Mucosa of gallbladder (tissue), 1 donor: ENCODE data around the gene PRDM16. TPM values are rescaled to one million over a fixed set of nuclear protein-coding genes. Genes with fewer than 3 reads are reported as not detected.
"Not testable (repeated sequence)": the region's sequence is repeated elsewhere in the genome, so short reads cannot be mapped to it uniquely, and the experiment has no call there.

Experiments
- DNase-seq: peaks from one replicate; pipeline ENCODE4 v3.0.0-alpha.2; 2020; ENCODE audit warnings: low spot score
- total RNA-seq: library from RNA; stranded (reverse); gene quantifications from one replicate; pipeline ENCODE4 v1.2.1, GENCODE V29; 2021
- donor health status: DM: no; HTN: no; CAD: no.

Gene PRDM16
- total RNA-seq, 1 donor from 2014 or later, result 29.3 TPM

DNA sequence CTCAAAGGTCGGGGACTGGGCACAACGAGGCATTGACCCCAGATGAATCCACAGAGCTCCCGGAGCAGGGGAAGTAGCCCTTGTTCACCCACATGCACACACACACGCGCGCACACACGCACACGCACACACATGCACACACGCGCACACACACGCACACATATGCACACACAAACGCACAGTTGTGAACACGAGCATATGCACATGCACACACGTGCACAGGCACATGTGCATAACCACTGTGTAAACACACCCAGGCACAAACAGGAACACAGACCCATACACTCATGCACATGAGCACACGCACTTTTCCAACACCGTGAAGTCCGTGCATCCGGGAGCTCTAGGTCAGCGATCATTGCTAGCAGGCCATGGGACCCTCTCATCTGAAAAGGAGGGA is 208.6 kb downstream of the PRDM16 start:
- no peak for DNase-seq

DNA sequence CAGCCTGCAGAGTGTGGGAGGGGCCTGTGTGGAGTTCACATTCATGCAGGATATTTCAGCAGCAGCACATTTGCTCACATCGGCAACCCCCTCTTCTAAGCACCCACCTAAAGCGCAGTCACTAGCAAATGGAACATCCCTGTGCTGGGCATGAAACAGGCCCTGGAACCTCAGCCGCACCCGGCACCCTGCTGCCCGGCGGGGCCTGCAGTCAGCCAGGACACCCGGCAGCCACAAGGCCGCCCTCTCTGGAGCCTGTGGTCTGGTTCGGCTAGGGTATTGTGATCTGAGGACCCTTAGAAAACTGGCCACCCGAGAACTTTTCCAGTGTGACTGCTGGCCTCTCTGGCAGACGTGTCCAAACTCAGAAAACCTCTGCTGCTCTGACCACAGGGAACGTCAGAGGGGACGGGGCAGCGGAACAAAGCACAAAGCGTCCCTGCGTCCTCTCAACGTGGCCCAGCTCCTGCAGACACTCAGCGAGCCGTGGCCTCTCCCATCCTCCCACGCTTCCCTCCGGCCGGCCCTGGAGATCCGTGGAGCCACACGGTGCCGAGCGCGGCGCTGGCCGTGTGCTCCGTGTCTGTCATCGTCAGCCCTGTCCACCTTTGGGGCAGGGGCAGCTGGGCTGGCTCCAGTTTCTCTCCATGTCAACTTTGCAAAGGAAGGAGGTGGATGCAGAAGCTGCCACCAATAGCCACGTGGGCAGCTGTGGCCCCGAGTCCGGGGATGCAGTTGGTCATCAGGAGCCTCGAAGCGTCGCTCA is 209.6 kb downstream of the PRDM16 start:
- DNase-seq, result no peak

DNA sequence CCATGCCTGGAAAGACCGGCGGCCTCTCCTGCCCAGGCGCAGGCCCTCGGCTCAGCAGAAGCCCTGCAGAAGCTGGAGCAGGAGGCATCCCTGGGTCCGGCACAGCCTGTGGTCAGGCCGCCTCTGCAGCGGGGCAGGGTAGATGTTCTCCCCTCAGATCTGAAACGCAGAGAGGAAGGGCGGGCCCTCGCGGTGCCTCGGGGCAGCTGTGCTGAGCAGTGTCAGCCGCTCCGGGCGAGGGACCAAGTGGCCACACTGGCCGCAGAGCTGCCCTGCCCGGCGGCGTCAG is 210.1 kb downstream of the PRDM16 start:
- DNase-seq, result no peak

DNA sequence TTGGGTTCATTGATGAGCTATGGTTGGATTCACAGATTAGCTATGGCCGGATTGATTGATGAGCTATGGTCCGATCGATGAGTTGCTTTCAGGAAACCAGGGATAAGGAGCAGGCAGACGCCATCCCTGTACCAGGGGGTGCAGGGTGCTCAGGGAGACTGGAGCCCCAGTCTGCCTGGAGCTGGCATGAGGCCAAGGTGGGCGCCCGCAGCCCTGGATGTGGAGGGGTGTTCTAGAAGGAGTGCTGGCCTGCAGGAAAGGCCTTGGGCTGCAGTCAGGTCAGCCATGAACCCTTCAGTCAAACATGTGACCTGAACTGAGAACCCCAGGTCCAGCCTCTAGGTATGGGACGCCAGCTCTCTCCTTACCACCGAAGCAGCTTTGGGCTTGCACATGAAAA is 212.7 kb downstream of the PRDM16 start:
- no peak for DNase-seq

DNA sequence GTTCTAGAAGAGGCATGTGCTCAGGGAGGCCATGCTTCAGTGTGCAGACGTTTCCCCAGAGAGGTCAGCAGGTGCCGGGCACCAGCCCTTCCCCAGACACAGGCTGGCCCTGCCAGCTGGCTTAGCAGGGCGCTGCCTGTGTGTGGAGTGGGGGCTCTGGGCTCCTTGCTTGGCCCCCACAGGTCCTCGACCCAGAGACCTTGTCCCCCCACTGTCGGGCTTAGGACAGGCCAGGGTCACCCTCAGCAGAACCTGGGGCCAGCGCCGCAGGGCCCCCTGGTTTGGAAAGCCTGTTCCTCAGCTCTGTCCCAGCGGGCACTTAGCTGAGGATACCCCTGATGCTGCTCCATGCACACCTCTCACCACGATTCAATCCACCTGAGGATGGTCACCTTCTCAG is 213.2 kb downstream of the PRDM16 start:
- DNase-seq, result no peak

DNA sequence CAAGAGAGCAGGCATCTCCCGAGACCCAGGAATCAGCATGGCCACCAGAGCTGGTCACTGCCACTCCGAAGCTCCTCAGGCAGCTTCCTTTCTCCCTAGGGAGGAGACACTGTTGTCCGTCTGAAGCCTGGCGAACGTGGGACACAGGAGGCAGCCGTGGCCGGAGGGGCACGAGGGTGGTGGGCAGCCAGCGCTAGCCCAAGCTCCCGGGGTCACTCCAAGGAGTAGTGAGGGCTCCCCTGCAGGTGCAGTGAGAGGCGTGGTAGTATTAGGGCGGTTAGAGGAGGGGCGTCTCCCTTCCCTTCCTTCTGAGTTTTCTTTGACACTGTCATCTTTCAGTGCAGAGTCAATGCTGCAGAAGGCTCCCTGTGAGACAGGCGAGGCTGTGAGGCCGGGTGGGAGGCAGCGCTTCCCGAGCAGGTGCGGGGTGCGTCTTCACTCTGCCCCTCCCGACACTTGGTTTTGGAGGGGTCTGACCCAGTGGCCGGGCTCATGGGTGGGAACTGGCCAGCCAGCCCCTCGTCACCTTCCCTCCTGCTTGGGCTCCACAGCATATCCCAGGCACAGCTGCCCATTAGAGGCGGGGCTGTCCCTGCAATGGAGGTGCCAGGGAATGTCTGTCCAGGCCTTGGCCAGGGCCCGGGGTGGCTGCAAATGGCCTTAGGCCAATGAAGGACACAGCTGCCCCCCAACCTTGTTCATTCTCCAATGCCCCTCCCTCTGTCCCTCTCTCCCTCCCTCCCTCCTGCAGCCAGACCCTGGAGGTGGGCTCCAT is 213.8 kb downstream of the PRDM16 start:
- DNase-seq, result no peak

DNA sequence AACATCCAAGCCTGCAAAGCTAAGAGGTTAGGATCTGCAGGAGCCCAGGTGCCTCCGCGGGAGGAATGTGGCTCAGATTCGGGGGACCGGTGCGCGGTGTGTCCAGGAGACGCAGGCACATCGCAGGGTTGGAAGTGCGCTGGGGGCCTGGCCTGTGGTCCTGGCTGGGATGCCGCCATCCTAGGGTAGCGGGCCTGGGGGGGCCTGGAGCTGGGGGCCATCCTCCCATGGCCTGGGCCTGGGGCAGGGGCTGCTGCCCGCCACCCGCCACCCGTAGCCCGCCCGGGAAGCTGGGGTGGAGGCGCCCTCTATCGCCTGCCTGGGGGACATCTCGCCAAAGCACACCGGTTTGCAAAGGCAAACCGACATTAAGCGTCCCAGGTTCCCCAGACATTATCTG is 214.8 kb downstream of the PRDM16 start:
- no peak for DNase-seq

DNA sequence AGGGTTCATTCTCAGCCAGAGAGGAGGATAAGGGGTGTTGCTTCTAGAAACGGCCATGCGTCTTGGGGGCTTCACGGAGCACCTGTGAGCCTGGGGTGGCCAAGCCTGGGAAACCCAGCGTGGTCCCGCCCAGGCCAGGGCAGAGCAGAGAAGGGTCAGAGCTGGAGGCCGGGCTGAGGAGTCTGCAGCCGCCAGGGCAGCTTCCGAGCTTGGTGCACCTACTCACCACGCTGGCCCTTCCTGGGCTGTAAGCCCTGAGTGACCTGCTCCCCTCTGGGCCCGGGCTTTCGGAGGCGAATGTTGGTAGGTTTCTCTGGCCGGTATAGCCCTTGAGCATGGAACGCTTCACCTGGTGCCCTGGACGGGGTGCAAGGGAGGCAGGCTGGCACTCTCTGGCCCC is 215.7 kb downstream of the PRDM16 start:
- DNase-seq, result no peak

DNA sequence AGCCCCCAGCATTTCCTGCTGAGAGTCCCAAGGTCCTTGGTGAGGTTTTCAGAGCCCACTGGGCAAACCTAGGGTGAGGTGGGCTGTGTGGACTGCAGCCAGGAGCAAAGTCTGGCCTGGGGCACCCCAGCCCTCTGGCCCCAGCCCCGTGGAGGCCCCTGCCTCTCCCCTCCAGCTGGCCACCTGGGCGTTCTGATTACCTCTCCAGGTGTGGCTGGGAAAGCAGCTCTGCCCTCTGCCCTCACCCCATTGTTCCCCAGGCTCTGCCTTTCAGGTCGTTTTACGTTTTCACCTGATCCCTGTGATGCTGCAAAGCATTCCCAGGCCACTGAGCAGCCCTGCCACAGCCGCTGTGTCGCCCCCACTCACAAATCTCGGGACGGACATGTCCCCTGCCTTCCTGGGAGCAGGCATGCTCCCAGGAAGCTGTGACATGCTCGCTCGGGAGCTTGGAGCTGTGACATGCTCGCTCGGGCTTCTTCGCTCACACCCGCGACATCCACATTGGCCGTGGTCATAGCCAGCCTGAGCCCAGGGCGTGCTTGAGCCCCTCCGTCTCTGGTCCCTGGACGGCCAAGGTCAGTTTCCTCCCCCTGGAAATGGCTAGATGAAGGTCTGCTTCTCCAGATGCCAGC is 216.2 kb downstream of the PRDM16 start:
- no peak for DNase-seq

DNA sequence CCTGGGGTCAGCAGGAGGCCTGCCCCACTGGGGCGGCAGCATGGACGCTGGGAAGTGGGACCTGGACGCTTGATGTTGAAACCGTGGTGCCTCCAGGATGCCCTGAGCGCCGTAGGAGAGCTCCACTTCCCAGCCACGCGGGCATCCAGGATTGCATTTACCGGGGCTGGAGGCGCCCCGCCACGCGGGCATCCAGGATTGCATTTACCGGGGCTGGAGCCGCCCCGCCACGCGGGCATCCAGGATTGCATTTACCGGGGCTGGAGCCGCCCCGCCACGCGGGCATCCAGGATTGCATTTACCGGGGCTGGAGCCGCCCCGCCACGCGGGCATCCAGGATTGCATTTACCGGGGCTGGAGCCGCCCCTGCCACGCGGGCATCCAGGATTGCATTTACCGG is 218.1 kb downstream of the PRDM16 start:
- not testable (repeated sequence) for DNase-seq

DNA sequence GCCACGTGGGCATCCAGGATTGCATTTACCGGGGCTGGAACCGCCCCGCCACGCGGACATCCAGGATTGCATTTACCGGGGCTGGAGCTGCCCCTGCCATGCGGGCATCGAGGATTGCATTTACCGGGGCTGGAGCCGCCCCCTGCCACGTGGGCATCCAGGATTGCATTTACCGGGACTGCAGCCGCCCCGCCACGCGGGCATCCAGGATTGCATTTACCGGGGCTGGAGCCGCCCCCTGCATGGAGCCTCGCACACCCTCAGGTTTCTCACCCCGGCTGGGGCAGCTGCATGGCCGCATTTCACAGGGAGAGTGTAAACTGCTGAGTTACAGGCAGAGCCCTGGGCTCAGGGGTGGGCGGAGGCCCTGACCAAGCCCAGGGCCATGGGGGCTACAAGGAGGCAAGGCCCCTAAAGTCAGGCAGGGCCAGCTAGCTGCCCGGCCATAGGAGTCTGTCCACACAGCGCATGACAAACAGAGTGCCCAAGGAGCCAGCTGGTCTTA is 218.7 kb downstream of the PRDM16 start:
- no peak for DNase-seq

DNA sequence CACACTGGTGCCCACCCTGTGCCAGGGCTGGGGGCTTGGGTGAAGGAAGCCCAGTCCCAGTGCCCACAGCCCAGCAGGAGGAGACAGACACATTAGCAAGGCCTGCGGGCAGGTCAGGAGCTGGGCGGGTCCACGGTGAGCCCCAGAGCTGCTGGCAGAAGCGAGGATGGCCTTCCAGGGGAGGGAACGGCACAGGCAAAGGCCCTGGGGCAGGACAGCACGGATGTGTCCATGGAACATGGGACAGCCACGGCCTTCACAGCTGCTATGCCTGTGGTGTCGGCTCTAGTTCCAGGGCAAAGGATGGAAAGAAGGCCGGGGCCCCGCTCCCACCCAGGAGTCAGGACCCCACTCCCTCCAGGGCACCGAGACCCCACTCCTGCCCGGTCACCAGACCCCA is 220.5 kb downstream of the PRDM16 start:
- DNase-seq, result no peak

DNA sequence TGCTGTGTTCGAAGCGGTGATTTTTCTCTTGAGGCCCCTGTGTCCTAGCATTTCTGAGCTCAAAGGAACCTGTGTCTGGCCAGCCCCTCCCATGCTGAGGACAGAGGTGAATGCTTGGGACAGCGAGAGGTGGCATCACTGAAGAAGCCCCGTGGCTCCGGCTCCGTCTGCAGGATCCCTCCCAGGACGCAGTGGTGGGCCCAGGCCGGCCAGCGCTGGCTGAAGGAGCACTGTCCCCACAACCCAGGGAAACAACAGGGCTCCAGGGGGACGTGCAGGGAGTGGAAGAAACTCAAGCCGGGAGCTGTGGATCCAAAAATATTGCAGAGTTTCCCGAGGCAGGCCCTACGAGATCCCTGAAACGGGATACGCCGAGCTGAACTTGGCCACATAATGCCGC is 221.4 kb downstream of the PRDM16 start:
- no peak for DNase-seq

DNA sequence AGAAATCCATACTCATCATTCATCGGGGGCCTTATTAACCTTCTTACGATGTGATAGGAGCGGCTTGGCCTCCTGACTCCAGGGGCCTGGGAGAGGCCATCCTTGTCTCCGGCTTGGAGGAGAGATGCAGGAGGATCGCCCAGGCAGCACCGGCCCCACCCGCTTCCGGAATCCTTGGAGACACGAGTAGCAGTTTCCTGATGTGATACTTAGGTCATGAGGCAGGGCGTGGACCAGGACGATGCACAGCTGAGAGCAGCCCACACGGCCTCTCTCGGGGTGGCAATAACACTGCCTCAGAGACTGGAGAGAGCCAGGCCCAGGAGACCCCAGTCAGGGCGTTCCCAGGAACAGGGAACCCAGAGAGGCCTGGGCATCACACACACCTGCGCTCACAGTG is 221.9 kb downstream of the PRDM16 start:
- DNase-seq, result no peak

DNA sequence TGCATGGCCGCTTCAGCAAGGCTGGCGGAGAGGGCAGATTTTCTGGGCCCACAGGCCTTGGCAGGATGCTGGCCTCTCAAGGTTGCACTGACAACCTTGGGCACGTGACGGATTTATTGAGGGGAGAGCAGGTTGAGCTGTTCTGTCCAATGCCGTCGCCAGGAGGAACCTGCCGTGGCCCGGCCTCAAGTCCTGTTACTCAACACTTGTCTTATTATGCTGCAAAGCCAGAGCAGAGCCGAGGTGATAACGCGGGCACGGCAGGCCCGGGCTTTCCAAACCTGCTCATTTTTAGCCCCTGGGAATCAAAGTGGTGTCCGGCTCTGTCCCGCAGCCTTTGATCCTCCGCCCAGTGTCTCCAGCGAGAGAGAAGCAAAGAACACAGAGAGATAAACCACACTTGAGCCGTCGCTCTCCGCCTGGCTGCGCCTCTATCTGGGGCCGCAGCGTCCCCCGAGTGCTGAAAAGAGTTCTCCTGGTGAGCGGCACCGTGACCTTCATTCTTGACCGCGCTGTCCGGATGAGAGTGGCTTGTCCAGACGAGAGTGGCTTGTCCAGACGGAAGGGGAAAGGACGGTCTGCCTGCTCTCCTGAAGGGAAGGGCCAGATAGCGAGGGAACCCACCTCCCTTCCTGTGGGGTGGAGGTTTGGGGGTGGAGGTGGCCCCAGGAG is 223.2 kb downstream of the PRDM16 start:
- DNase-seq, result no peak

DNA sequence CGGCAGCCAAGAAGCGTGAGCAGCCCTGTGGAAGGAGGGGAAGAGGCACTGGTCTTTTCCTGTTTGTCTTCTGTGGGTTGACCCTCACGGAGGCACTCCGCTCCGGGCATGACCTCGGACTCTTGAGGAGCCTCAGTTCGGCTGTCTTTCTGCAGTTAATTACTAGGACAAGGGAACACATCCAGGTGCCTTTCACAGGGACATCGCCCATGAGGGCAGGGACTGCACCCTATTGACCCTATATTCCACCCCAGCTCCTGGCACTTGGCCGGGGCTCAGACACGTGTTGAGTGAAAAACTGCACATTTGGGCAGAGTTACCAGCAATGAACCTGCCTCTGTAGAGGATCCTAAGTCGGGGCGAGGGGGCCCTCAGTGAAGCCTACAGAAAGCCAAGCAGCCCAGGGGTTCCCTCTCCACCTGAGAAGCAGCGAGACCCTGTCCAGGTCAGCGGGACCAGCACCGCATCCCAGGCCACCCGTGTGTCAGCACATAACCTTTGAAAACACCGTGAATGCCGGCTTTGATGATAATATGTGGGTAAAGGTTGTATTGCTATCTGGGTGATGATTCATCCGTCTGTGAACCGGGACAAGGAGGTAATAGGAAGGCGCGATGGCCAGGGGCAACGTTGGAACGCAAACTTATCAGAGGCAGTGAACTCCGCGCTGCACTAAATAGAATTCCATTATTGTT is 224.0 kb downstream of the PRDM16 start:
- DNase-seq, result peak; percentile 27

DNA sequence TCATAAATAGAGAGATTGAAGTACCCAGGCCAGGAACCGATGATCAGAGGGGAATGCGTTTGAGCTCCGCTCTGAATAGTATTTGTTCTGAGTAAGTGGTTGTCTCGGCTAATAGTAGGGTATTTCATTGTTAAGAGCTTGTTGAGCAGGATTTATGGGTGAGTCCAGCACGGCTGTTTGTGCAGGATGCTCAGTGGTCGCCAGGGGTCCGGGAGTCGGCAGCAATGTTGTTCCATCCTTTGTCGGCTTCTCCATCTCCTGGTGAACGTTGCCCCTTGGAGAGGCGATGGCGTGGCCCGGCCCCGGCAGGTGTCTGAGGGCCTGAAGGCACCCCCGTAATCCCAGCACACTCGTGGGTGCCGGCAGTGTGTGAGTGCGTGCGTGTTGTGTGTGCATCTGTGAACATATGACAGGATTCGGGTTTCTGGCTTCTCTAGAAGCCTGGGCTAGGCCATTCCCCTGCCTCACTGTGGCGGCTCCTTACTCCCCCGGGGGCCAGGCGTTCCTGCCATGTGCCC is 224.6 kb downstream of the PRDM16 start:
- no peak for DNase-seq

DNA sequence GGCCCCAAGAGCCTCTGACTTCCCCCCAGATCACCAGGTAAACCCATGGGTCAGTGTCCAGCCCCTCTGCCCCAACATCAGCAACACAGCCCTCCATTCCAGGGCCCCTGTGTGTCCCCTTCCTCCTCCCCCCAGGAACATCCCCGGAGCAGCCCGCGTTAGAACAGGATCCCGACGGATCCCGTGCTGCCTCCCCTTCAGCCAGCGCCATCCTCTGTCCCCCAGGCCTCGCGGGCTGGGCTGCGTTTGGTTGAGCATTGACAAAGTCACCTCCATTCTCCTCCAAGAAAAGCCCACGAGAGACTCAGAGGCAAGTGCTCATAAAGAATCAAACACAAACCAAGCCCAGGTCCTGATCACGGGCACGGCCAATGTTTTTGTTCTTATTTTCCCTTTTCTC is 225.4 kb downstream of the PRDM16 start:
- no peak for DNase-seq

DNA sequence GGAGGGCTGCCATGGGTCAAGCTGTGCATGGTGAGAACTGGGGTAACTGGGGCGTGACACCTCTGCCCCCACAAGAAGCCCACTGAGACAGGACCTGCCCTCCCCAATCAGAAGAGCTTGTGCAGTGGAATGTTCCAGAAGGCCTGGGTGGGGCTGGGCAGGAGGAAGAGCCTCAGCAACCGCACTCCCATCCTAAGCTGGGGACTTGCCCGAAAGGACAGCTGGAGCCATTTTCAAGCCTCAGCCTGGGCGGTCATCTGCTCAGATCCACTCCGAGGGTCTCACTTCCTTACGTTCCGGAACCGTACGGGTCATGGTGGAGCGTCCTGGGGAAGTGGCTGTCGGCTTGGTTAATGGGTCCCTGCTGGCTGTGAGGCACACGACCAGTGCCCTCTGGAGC is 226.8 kb downstream of the PRDM16 start:
- no peak for DNase-seq

DNA sequence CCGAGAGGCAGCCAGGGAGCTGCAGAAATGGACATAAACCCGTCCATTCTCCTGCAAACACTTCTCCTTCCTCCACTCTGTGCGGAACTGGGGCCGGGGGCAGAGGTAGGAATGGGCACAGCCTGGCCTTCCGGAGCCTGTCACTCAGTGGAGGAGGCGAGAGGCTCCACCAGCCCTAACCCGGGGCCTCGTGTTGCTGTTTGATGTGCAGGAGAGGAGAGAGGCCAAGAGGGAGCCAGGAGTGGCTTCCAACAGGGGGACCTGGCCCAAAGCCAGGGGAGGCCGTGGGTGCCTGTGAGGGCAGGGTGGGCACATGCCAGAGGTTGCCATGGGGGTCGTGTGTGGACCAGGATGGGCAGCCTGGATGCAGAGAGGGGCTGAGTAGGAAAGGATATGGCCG is 227.3 kb downstream of the PRDM16 start:
- DNase-seq, result no peak

DNA sequence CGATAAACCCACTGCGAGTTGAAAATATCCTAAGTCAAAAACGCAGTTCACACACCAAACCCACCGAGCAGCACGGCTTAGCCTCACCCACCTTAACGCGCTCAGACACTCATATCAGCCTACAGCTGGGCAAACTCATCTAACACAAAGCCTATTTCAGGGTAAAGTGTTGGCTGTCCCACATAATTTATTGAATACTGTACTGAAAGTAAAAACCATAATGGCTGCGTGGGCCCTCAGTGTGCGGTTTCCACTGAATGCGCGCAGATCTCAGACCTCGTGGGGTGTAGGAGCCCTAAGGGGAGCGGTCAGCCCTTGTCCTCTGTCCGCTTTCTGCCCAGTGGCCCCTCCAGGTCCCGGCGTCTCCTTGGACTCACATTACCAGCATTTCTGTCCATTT is 227.8 kb downstream of the PRDM16 start:
- no peak for DNase-seq

DNA sequence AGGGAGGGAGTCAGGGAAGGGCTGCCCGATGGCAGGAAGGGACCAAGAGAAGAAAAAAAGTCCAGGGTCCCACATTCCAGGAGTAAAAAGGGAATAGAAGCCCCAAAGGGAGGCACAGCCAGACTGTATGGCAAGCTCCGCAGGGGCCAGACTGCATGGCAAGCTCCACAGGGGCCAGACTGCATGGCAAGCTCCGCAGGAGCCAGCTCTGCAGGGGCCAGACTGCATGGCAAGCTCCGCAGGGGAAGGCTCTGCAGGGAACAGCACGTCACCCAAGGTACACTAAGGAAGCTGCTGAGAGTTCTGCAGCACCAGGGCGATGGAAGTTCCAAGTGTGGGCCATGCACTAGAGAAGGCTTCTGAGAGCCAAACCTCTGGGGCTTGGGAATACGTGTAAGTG is 228.8 kb downstream of the PRDM16 start:
- DNase-seq, result no peak
